ENCODE measurements around the gene CFAP77.

- TF ChIP-seq CTCF (IDR thresholded peaks at IDR 0.05) (no peak), POLR2A (IDR thresholded peaks at IDR 0.05) (no peak)
Measured at GRCh38 chr9:132500193-132500592, 90.2 kb downstream of the CFAP77 start.
